ENCODE results near the gene TSPAN9.

Gene TSPAN9

DNA sequence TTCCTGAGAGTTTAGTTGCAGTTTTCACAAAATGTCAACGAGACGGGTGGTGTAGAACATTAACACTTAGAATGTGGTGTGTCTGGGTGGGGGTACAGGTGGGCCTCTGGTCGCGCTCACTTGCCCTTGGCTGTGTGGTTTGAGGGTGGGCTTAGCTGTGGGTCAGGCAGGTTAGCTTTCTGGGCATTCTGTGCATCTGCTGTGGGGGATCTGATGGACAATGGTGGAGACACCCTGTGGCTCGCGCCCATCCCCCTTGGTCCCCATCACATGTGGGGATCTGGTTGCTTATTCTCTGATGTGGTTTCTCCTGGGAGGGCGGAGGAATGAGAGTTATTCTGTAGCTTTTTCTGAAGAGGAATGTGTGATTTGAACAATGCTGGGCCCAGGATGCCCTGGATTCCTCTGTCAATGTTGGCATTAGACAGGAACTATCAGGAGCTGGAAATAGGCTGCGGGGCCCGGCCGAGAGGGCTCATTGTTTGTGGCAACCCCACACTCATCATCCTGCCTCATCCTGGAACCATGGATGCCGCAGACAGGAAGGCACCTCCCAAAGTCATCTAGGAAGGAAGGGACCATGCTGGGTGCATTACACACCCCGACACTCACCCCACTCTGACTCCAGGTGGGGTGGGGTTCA lies 101.6 kb downstream of the TSPAN9 start:
- Mint-ChIP-seq H3K4me3 (peak overlapping the region; percentile 36 to 49), H3K9me3 (no peaks in the 10 kb centered on the region), H3K27me3 (peaks cover 46 to 48% of the 10 kb centered on the region in 2 donors), H3K27ac (no peak overlapping the region), H3K4me1 (peaks cover 20 to 34% of the 10 kb centered on the region in 2 donors), H3K36me3 (no peaks in the 10 kb centered on the region)
- no peak for ATAC-seq (replicated peaks)
- DNase-seq = no peak

GRCh38 chr12:3179731-3180130 lies 102.6 kb downstream of the TSPAN9 start:
- H3K4me3 Mint-ChIP-seq = no peak overlapping the region
- DNase-seq (no peak), ATAC-seq (replicated peaks) (no peak)
- no peaks in the 10 kb centered on the region for H3K9me3 Mint-ChIP-seq
- peaks cover 20 to 34% of the 10 kb centered on the region in 2 donors for H3K4me1 Mint-ChIP-seq
- H3K36me3 Mint-ChIP-seq = no peaks in the 10 kb centered on the region
- no peak overlapping the region for H3K27ac Mint-ChIP-seq
- H3K27me3 Mint-ChIP-seq = peaks cover 48 to 50% of the 10 kb centered on the region in 2 donors

DNA sequence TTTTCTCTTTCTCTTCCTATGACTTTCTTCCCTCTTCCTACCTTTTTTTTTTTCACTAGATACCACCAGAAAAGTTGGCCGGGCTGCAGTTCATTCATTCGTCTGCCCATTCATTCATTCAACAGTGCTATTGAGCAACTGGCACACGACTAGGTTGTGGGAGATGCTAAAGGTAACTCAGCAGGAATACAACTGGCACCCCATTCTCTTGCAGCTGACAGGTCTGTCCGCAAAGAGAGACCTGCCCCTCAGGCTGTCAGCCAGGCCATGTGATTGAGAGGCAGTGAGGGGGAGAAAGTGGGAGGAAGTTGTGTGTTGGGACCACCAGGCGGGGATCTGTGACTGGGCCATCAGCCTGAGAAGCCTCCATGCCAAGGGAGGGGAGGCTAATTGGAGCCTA lies 105.2 kb downstream of the TSPAN9 start:
- Mint-ChIP-seq H3K4me3 (no peak overlapping the region), H3K9me3 (no peaks in the 10 kb centered on the region), H3K36me3 (no peaks in the 10 kb centered on the region), H3K4me1 (peaks cover 39 to 49% of the 10 kb centered on the region in 2 donors), H3K27me3 (peaks cover 45 to 52% of the 10 kb centered on the region in 2 donors), H3K27ac (no peak overlapping the region)
- ATAC-seq (replicated peaks) (no peak), DNase-seq (no peak)

GRCh38 chr12:3184485-3184884 lies 107.3 kb downstream of the TSPAN9 start:
- H3K9me3 Mint-ChIP-seq = no peaks in the 10 kb centered on the region
- H3K4me1 Mint-ChIP-seq = peaks cover 38 to 49% of the 10 kb centered on the region in 2 donors
- H3K27ac Mint-ChIP-seq = no peak overlapping the region
- H3K36me3 Mint-ChIP-seq = no peaks in the 10 kb centered on the region
- ATAC-seq (replicated peaks) (no peak), DNase-seq (no peak)
- H3K4me3 Mint-ChIP-seq = no peak overlapping the region
- peaks cover 51 to 54% of the 10 kb centered on the region in 2 donors for H3K27me3 Mint-ChIP-seq

- Mint-ChIP-seq H3K27me3 (peaks cover 60% of the 10 kb centered on the region in 2 donors), H3K36me3 (no peaks in the 10 kb centered on the region), H3K27ac (no peak overlapping the region), H3K9me3 (no peaks in the 10 kb centered on the region), H3K4me1 (peaks cover 38 to 55% of the 10 kb centered on the region in 2 donors), H3K4me3 (no peak overlapping the region)
- ATAC-seq (replicated peaks) (no peak), DNase-seq (no peak)
Observed at GRCh38 chr12:3185260-3185870, 108.2 kb downstream of the TSPAN9 start.

DNA sequence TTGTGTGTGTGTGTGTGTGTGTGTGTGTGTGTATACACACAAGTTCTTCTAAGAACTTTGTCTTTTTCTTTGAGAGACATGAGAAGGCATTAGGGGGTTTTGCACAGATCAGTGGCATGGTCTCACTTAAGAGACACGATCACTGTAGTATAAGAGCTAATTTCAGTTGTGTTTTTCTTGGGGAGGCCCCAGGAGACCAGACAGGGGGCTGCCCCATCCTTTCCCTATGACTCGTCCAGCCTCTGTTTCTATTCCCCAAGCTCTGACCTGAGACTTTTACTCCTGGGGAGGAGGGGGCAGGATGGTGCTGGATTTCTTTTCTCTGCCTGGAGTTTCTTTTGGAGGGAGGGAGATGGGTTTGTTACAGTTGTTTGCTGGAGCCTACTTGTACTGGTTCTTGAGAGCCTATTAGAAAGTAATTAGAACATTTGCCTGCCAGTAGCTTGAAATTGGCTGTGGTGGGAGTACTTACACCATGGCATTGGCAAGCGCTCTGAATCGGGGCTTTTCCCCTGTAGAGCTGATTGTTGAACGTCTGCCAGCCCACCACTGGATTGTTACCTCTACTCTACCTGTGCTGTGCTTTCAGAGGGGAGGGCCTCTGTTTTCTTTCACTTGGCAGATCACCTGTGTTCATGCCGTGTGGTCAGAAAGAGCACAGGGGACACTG lies 109.5 kb downstream of the TSPAN9 start:
- Mint-ChIP-seq H3K36me3 (no peaks in the 10 kb centered on the region), H3K4me1 (peaks cover 38 to 55% of the 10 kb centered on the region in 2 donors), H3K4me3 (peak overlapping the region; percentile 28 to 47), H3K27ac (peak overlapping the region; percentile 73), H3K27me3 (peaks cover 62% of the 10 kb centered on the region in 2 donors), H3K9me3 (no peaks in the 10 kb centered on the region)
- ATAC-seq (replicated peaks) = peak; percentile 96
- DNase-seq = peak; percentile 65

GRCh38 chr12:3187846-3188770 lies 110.9 kb downstream of the TSPAN9 start:
- H3K27ac Mint-ChIP-seq = no peak overlapping the region
- no peak overlapping the region for H3K4me3 Mint-ChIP-seq
- peaks cover 38 to 55% of the 10 kb centered on the region in 2 donors for H3K4me1 Mint-ChIP-seq
- DNase-seq = no peak
- H3K27me3 Mint-ChIP-seq = peaks cover 63 to 65% of the 10 kb centered on the region in 2 donors
- H3K36me3 Mint-ChIP-seq = no peaks in the 10 kb centered on the region
- peak in 1 of 2 donors; percentile 50 for ATAC-seq (replicated peaks)
- no peaks in the 10 kb centered on the region for H3K9me3 Mint-ChIP-seq

DNA sequence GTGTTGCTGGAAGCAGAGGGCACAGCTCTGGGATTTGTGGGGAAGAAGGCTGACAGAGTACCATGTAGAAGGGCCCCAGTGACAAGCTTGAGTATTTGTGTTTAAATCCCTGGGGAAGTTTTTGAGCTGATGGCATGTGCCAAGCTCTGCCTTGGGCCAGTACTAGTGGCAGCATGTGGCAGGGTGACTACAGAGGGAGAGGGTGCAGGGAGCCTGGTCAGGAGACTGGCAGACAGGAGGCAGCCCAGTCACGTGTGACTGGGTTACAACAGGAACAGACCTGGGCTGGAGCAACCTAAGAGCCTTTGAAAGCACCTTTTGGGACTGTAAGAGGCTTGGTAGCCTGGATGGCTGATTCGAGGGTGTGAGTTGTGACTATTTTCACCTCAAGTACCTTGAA lies 112.1 kb downstream of the TSPAN9 start:
- H3K9me3 Mint-ChIP-seq = no peaks in the 10 kb centered on the region

DNA sequence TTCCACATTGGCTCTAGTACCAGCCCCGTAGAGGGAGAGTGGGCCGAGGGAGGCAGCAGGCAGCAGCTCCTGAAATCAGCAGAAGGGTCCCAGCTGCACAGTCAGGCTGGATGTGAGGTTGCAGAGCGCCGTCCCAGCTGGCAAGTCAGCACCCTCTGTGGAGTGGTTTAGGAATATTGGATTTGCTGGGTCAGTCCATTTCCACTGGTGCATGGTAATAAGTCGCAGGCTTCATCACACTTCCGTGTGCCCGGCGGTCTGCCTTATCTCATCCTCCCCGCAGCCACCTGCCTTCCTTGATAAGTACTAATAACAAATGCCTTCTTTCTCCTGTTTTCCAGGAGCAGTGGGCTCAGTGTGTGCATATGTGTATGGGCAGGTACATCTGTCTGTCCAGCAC lies 112.9 kb downstream of the TSPAN9 start:
- DNase-seq = no peak
- no peaks in the 10 kb centered on the region for H3K36me3 Mint-ChIP-seq
- no peak overlapping the region for H3K4me3 Mint-ChIP-seq
- H3K4me1 Mint-ChIP-seq = peaks cover 35 to 51% of the 10 kb centered on the region in 2 donors
- H3K9me3 Mint-ChIP-seq = no peaks in the 10 kb centered on the region
- H3K27me3 Mint-ChIP-seq = peaks cover 66 to 72% of the 10 kb centered on the region in 2 donors
- no peak overlapping the region for H3K27ac Mint-ChIP-seq
- no peak for ATAC-seq (replicated peaks)

More for the DNA sequence above, 112.1 kb downstream of the TSPAN9 start:
- peaks cover 39 to 55% of the 10 kb centered on the region in 2 donors for H3K4me1 Mint-ChIP-seq
- no peak overlapping the region for H3K27ac Mint-ChIP-seq
- no peaks in the 10 kb centered on the region for H3K36me3 Mint-ChIP-seq
- ATAC-seq (replicated peaks) = no peak
- DNase-seq = no peak
- no peak overlapping the region for H3K4me3 Mint-ChIP-seq
- peaks cover 68 to 73% of the 10 kb centered on the region in 2 donors for H3K27me3 Mint-ChIP-seq

DNA sequence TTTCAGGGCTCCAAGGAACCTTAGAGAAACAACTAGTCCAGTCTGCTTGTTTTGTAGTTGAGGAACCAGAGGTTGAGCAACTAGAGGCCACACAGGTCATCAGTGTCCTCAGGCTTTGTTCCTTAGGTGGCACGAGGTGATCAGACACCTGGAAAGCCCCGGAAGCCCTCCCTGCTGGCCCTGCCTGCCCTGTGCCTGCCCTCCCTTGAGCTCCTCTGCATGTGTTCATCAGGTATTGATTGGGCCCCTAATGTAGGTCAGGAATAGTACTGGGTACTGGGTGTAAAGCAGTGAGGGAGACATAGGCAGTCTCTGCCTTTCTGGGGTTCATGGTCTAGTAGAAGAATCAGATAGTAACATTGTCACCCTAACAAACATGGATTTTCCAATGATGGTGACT lies 114.3 kb downstream of the TSPAN9 start:
- Mint-ChIP-seq H3K4me3 (no peak overlapping the region), H3K9me3 (no peaks in the 10 kb centered on the region), H3K36me3 (no peaks in the 10 kb centered on the region), H3K4me1 (peaks cover 30 to 43% of the 10 kb centered on the region in 2 donors), H3K27ac (no peak overlapping the region), H3K27me3 (peaks cover 71 to 74% of the 10 kb centered on the region in 2 donors)
- no peak for DNase-seq
- no peak for ATAC-seq (replicated peaks)

DNA sequence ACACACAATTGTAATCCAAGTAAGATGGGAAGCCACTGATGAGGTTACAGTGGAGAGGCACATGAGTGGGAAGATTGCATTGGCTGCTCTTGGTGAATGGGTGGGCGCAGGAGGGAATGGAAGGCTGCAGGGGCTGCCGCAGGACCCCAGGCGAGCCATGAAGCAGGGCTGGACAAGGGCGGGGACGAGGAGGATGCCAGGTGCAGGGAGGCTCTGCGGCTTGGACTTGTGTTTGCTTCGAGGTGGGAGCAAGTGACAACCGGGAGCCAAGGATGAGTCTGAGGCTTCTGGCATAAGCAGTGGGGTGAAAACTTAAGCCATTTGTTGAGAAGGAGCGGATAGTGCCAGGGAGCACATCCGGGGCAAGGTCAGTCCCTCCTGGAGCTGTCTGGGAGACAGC lies 115.0 kb downstream of the TSPAN9 start:
- Mint-ChIP-seq H3K9me3 (no peaks in the 10 kb centered on the region), H3K36me3 (no peaks in the 10 kb centered on the region), H3K4me1 (peaks cover 31 to 43% of the 10 kb centered on the region in 2 donors), H3K27me3 (peaks cover 74 to 80% of the 10 kb centered on the region in 2 donors), H3K4me3 (no peak overlapping the region), H3K27ac (no peak overlapping the region)
- no peak for ATAC-seq (replicated peaks)
- no peak for DNase-seq

DNA sequence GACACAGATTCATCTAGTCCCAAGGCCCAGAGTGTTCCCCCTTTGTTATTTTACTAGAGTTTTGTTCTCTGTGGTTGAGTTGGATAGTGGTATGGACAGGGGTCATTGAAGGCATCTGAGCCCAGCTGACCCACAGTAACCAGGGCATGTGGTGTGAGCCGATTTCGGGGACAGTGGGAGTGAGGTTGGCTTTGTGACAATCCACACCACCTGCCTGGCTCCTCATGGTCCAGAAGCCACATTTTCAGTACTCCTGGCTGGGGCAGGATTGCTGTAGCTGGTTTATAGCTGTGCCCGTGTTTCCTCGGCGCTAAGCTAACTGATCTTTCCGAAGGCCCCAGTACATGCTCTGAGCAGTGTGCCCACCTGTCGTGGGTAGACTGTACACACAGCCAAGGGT lies 116.0 kb downstream of the TSPAN9 start:
- Mint-ChIP-seq H3K4me3 (no peak overlapping the region), H3K27ac (no peak overlapping the region), H3K27me3 (peaks cover 73 to 79% of the 10 kb centered on the region in 2 donors), H3K4me1 (peaks cover 25 to 35% of the 10 kb centered on the region in 2 donors), H3K9me3 (no peaks in the 10 kb centered on the region), H3K36me3 (no peaks in the 10 kb centered on the region)
- ATAC-seq (replicated peaks) (no peak), DNase-seq (no peak)

GRCh38 chr12:3193755-3194154 lies 116.6 kb downstream of the TSPAN9 start:
- peaks cover 21 to 29% of the 10 kb centered on the region in 2 donors for H3K4me1 Mint-ChIP-seq
- DNase-seq = no peak
- H3K36me3 Mint-ChIP-seq = peaks cover 0 to under 1% of the 10 kb centered on the region in 2 donors
- no peak overlapping the region for H3K27ac Mint-ChIP-seq
- no peak overlapping the region for H3K4me3 Mint-ChIP-seq
- no peak for ATAC-seq (replicated peaks)
- H3K27me3 Mint-ChIP-seq = peaks cover 69 to 75% of the 10 kb centered on the region in 2 donors
- H3K9me3 Mint-ChIP-seq = no peaks in the 10 kb centered on the region

- ATAC-seq (replicated peaks) (no peak), DNase-seq (no peak)
- Mint-ChIP-seq H3K4me1 (peaks cover 25 to 30% of the 10 kb centered on the region in 2 donors), H3K36me3 (peaks cover 0 to 4% of the 10 kb centered on the region in 2 donors), H3K27ac (no peak overlapping the region), H3K27me3 (peaks cover 69 to 75% of the 10 kb centered on the region in 2 donors), H3K4me3 (no peak overlapping the region), H3K9me3 (no peaks in the 10 kb centered on the region)
Observed at GRCh38 chr12:3195337-3195736, 118.2 kb downstream of the TSPAN9 start.
